Activated B cell treated with CpG ODN at 0.5 μM for 24 hours (primary cell): ENCODE measurements around the gene TMEM255B. TPM values are rescaled to one million over a fixed set of nuclear protein-coding genes. Genes with fewer than 3 reads are reported as not detected.
"Not testable (repeated sequence)": the region's sequence is repeated elsewhere in the genome, so short reads cannot be mapped to it uniquely, and the experiment has no call there.

Source experiments
- ATAC-seq: fragments of 200-7000 bp; cut with Tn5 transposase; one replicate; pipeline ENCODE4 v1.10.0; 2021; ENCODE audit warnings: low read depth, mild to moderate bottlenecking, moderate library complexity
- CTCF ChIA-PET: fragments of 350-600 bp; sonication (Branson Sonifier 250); formaldehyde crosslinking; loops from one replicate; lab custom pipeline; 2021; ENCODE audit warnings: antibody characterized with exemption; lab: Charles Lee
- POLR2A ChIA-PET: fragments of 350-600 bp; sonication (Branson Sonifier 250); formaldehyde crosslinking; loops from one replicate; lab custom pipeline; 2021; ENCODE audit warnings: antibody characterized with exemption; lab: Charles Lee
- DNase-seq: peaks from one replicate; pipeline ENCODE4 v3.0.0; 2022
- H3K27ac Mint-ChIP-seq: one replicate; pipeline ENCODE4 v1.8.0; 2020; ENCODE audit warnings: mixed read lengths
- H3K27me3 Mint-ChIP-seq: one replicate; pipeline ENCODE4 v1.8.0; 2021; ENCODE audit warnings: mixed read lengths
- H3K36me3 Mint-ChIP-seq: one replicate; pipeline ENCODE4 v1.8.0; 2021; ENCODE audit warnings: low read depth, mixed read lengths
- H3K4me1 Mint-ChIP-seq: one replicate; pipeline ENCODE4 v1.8.0; 2021; ENCODE audit warnings: mixed read lengths
- H3K4me3 Mint-ChIP-seq: one replicate; pipeline ENCODE4 v1.8.0; 2020; ENCODE audit warnings: mild to moderate bottlenecking, mixed read lengths
- H3K9me3 Mint-ChIP-seq: one replicate; pipeline ENCODE4 v1.8.0; 2020; ENCODE audit warnings: mixed read lengths
- CTCF ChIP-seq: fragments of 200-600 bp; IDR thresholded peaks from one replicate; pipeline ENCODE4 v1.8.0; 2022; ENCODE audit warnings: antibody characterized with exemption, mild to moderate bottlenecking
- intact Hi-C: fragments of 100-400 bp; cut with micrococcal nuclease; formaldehyde crosslinking; loops from one replicate; pipeline ENCODE4 v1.15.1; 2024
- total RNA-seq: library from RNA; stranded (reverse); gene quantifications from 2 replicates; pipeline ENCODE4 v1.2.3, GENCODE V29; 2022

Gene TMEM255B
- total RNA-seq, 1 donor from 2014 or later = 6.2 TPM

DNA sequence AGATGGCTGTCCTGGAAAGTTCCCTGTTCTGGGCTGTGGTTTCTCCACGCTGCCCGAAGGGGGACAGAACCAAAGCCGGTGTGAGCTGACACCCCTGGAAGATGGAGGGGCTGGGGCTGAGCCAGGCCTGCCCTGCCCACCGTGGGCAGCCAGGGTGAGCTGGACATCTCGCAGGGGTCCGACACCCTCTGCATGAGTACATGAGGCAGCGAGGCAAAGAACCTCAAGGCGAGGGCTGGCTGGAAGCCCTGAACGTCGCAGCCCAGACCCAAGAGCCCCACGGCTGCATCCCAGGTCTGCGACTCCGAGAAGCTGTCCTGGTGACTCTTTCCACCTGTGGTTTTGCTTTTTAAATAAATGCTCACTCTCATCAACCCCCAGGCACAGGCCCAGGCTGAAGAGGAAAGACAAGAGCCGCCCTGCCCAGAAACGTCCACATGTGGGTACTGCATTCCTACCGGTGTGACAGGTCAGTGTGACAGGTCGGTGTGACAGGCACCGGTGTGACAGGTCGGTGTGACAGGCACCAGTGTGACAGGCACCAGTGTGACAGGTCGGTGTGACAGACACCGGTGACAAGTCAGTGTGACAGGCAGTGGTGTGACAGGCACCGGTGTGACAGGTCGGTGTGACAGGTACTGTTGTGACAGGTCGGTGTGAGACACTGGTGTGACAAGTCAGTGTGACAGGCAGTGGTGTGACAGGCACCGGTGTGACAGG is 74.2 kb downstream of the TMEM255B start:
- DNase-seq (no peak), ATAC-seq (no peak)
- H3K4me3 Mint-ChIP-seq = no peak overlapping the region
- ChIA-PET CTCF (no interaction called here), POLR2A (no interaction called here)
- no peak for TF ChIP-seq CTCF
- H3K27ac Mint-ChIP-seq = no peak overlapping the region
- intact Hi-C loops = no loop called here
- no peaks in the 10 kb centered on the region for H3K27me3 Mint-ChIP-seq
- no peaks in the 10 kb centered on the region for H3K9me3 Mint-ChIP-seq
- peaks cover 4% of the 10 kb centered on the region for H3K4me1 Mint-ChIP-seq
- peaks cover 10% of the 10 kb centered on the region for H3K36me3 Mint-ChIP-seq

GRCh38 chr13:113834006-113834405 is 75.0 kb downstream of the TMEM255B start:
- H3K27me3 Mint-ChIP-seq, CTCF ChIA-PET, intact Hi-C loops, H3K4me1 Mint-ChIP-seq, POLR2A ChIA-PET, H3K36me3 Mint-ChIP-seq, H3K9me3 Mint-ChIP-seq, DNase-seq, H3K27ac Mint-ChIP-seq, ATAC-seq, H3K4me3 Mint-ChIP-seq: not testable (repeated sequence)

DNA sequence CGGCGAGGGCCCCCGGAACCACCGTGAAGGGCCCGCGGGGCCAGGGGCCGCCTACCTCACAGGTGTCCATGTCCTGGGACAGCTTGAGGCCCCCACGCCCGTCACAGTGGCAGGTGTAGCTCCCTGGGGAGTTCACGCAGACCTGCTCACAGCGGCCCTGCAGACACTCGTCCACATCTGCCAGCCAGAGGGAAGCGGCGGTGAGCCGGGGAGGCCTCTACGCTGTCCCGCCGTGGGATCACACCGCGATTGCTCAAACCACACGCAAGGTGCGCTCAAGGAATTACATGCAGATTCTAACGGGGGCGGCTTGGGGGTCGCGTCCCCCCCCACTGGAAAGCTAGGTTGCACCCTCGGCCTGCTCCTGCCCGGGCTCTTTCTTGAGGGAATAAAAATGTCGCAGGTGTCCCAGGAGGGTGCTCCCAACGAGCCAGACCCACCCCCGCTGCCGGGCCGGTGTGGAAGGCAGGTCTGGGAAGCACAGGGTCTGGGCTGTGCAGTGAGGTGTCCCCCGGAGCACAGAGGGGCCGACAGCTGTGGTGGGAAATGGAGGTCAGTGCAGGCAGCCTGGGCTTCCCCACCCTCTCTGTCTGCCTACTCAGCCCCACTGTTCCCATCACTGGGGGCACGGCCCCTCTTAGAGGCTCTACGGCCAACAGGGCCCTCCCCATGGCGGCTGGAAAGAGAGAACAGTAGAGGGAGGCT is 75.6 kb downstream of the TMEM255B start:
- ChIA-PET CTCF (no interaction called here), POLR2A (no interaction called here)
- intact Hi-C loops = no loop called here
- Mint-ChIP-seq H3K4me1 (peaks cover 4% of the 10 kb centered on the region), H3K4me3 (no peak overlapping the region), H3K27ac (no peak overlapping the region), H3K9me3 (no peaks in the 10 kb centered on the region), H3K27me3 (no peaks in the 10 kb centered on the region), H3K36me3 (peaks cover 7% of the 10 kb centered on the region)
- DNase-seq = no peak
- no peak for ATAC-seq
- no peak for TF ChIP-seq CTCF

GRCh38 chr13:113835461-113836270 is 76.6 kb downstream of the TMEM255B start:
- H3K27ac Mint-ChIP-seq = no peak overlapping the region
- ChIA-PET POLR2A (no interaction called here), CTCF (no interaction called here)
- no peak for TF ChIP-seq CTCF
- H3K36me3 Mint-ChIP-seq = peaks cover 7% of the 10 kb centered on the region
- DNase-seq (no peak), ATAC-seq (no peak)
- no peak overlapping the region for H3K4me3 Mint-ChIP-seq
- intact Hi-C loops = no loop called here
- no peaks in the 10 kb centered on the region for H3K9me3 Mint-ChIP-seq
- H3K27me3 Mint-ChIP-seq = no peaks in the 10 kb centered on the region
- peaks cover 4% of the 10 kb centered on the region for H3K4me1 Mint-ChIP-seq

DNA sequence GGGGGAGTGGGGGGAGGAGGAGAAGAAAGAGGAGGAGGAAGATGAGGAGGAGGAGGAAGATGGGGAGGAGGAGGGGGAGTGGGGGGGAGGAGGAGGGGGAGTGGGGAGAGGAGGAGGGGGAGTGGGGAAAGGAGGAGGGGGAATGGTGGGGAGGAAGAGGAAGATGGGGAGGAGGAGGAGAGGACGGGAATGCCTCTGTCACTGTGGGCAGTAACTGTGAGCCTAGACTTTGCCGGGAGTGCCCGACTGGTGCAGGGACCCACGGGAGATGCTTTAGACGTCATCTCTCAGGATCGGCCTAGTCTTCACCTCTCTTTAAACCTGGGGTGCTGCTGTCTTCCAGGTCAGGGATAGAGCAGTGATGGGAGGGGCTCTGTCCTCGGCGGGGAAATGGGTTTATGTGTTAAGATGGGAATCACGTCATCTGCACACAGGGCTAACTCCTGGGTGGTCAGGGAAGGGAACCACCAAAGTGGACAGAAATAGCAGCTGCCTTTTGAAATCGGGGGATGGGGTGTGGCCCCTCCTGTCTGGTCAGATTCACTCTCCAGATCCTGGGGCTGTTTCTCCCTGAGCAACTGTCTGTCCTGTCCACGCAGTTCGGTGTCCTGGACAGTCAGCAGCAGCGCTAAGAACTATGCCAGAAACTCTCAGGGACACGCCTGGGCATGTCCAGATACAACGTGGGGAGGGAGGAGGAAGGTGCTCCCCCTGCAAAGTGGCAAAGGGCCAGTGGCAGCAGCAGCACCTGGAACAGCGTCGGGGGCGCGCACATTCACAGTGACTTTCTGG is 77.9 kb downstream of the TMEM255B start:
- Mint-ChIP-seq H3K27ac (no peak overlapping the region), H3K27me3 (no peaks in the 10 kb centered on the region), H3K9me3 (no peaks in the 10 kb centered on the region), H3K4me3 (no peak overlapping the region), H3K4me1 (peaks cover 4% of the 10 kb centered on the region), H3K36me3 (peaks cover 7% of the 10 kb centered on the region)
- DNase-seq = no peak
- no peak for TF ChIP-seq CTCF
- ChIA-PET POLR2A (no interaction called here), CTCF (no interaction called here)
- intact Hi-C loops = no loop called here
- no peak for ATAC-seq
